Hippocampal formation (tissue), 2 donors: ENCODE results near the gene TMEM232.

Experiments
- DNase-seq, 2 donors: peaks; one replicate each; lab custom pipeline; 2025; lab: John Stamatoyannopoulos, UW

TMEM232 gene

DNA sequence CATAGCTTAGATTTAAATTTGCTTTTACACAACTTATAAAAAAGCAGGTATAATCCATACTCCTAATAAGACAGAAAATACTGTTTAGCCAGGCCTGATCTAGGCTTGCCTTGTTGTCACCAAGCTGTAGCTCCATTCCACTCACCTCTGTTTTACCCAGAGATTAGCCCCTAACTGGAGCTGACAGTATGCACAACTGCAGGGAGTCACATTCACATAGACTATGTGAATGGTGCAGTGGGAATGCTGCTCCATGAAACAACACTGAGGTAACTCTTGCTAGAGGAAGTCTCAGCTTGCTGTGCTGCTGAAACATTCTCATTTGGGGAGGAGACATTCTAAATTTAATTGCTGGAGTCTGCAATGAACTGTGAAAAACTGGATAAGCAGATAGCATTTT lies 209.1 kb downstream of the TMEM232 start:
- no peak for DNase-seq

DNA sequence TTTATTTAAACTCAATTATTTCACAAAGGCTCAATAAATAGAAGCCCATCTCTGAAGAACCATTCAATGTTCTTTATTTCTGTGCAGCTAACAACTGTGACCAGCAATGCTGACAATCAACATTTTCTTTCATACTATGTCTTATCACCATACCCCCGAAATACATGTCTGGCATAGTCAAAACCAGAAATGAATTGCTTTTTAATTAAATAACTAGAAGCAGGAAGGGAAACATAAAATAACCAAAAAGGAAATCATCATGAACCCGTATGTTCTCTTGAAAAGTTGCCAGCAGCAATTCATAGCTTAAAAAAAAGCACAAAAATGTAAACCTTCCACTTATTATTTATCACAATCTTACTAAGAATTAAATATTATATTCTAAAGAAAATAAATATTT lies 212.4 kb downstream of the TMEM232 start:
- DNase-seq: no peak

DNA sequence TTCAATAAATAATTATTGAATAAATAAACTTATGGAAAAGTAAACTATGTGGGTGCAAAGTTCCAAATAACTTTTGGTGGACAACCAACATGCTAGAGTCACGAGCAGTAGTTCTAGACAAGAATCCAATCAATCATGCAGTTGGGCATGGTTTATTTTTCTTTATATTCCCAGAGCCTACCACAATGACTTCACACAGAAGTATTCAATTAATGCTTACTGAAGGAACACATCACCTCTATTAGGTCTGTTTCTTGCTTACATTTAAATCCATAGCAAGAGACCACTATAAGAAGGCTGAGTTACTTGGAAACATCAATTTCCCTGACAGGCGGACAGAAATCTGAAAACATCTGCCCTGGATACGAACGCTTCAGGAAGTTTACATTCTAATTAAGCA lies 214.2 kb downstream of the TMEM232 start:
- DNase-seq: no peak

DNA sequence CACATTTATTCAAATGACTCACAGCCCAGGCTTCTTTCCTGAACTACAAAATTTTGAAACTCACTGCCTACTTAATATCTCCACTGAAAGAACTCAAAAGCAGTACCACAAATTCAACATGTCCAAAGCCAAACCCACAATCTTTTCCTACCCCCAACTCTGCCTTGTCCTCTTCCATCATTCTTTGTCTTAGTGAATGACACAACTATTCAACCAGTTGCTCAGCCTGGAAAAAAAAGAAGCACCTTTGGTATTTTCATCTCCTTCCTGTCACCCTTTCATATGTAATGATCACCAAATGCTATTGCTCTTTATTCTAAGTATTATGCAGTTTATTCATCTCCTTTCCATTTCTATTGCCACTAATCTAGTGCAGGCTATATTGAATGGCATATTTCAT lies 216.3 kb downstream of the TMEM232 start:
- DNase-seq: no peak

DNA sequence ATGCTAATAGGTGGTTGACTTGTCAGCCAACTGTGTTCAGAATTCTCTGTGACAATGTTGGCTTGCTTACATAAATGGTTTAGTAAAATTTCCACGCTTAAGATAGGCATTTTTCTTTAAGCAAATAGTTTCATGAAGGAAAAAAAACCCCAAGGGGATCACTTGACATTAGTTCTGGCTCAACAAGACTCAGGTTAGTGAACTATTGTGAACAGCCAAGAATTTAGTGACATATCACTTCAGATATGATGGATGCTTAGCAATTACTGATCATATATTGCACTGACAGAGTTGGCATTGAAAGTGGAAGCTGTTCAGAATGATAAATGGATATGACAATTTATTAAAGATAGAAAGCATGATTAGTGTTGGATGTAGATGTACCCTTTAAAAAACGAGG lies 218.5 kb downstream of the TMEM232 start:
- no peak for DNase-seq

DNA sequence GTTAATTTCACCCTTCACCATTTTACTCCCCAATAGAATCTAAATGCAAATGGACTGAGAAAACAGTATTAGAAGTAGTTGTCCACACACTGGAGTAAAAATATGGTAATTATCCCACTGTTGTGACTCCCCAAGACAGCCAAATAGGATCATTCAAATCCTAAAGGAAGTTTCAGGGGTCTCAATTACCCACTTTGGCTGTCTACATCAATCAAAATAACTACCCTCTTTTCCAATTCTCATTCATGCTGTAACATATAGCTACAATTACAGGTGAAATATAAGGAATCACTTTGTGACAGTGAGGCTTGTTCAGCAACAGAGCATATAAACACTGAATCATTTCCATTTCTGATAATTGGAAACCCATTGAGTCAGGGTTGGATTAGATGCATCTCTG lies 220.1 kb downstream of the TMEM232 start:
- no peak for DNase-seq

DNA sequence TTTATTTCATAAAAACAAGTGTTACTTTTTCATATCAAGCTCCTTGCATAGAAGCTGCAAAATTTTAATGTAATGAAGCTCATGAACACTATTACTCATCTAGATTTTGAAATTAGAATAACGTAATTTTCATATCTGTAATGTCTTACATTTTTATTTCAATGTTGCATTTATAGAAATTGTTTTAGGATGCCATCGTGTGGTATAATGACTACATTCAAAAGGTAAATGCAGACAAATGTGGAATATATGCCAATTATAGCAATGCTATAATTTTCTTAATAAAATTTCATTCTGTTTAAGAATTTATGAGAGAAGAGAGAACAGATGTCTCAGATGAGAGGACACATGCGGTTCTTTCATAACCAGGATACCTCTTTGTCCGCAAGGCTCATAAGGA lies 230.2 kb downstream of the TMEM232 start:
- no peak for DNase-seq

DNA sequence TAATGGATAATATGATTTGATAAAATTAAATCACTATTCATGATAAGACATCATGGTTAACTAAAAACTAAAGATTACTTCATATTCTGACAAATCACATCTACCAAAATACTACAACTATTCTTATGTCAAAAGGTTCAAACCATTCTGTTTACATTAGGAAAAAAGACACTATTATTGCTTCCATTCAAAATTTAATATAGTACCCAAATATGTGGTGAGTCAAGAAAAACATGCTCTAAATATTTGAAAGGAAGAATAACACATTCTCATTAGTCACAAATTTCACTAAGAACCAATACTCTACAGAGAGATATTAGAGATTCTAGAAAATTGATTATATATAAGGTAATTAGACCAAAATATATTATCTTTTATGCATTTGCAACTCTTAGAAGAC lies 234.0 kb downstream of the TMEM232 start:
- no peak for DNase-seq

DNA sequence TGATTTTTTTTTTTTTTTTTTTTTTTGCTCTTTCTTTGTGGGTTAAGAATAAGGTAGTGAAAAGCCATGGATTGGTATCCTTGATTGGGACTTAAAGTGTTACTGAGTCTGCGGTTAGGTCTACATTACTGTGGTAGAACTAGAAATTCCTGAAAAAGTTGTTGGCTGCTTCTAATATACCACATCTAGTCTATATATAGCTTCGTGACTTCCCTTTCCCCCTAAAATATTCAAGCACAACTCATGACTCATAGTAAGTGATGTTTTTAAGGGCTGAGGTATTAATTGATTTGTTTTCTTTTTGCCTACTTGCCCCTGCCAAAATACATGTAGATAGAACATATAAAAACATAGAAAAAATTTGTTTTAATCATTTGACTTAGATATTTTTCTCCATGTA lies 247.6 kb downstream of the TMEM232 start:
- no peak for DNase-seq

DNA sequence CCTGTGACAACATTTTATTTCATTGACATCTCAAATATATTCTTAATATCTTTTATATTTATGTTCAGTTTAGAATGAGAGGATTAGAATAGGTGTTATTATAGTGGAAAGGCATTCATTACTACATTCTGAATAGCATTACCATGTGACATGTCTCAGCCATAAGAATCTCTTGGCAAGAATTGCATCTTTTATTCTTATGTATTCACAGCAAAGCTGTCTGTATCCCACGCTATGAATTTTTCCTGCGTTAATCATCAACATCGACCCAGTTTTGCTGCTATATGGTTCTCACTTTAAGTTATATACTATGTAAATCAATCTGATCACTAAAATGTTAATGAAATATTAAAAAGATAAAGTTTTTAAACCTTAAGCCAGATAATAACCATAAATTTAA lies 248.6 kb downstream of the TMEM232 start:
- DNase-seq: no peak

DNA sequence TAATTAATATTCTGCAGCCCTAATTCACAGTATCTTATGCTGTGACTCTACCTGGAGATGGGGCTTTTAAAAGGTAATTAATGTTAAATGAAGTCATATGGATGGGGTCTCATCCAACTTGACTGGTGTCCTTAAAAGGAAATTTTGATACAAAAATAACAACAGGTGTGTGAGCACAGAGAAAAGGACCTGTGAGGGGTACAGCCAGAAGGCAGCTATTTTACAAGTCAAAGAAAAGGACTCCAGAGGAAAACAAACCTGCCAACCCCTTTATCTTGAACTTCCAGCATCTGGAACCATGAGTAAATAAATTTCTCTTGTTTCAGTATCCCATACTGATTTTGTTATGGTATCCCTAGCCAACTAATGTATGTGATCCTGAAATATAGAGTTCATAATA lies 250.3 kb downstream of the TMEM232 start:
- no peak for DNase-seq

DNA sequence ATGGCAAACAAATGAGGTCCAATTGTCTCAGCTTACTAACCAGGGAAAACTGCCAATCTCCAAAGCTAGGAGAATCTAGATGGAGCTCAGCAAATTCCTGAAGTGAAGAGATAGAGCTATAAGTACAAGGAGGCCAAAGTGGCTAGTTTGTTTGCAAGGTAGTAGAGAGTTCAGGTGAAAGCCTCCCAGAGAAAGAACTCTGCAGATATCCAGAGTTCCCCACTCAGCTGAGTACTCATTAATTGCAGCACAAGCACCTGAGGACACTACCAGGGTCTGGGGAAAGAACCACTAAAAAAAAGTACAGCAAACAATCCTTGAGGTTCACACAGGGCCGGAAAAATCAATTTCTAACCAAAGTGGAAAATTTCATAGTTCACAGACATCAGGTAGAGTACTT lies 250.9 kb downstream of the TMEM232 start:
- no peak for DNase-seq

DNA sequence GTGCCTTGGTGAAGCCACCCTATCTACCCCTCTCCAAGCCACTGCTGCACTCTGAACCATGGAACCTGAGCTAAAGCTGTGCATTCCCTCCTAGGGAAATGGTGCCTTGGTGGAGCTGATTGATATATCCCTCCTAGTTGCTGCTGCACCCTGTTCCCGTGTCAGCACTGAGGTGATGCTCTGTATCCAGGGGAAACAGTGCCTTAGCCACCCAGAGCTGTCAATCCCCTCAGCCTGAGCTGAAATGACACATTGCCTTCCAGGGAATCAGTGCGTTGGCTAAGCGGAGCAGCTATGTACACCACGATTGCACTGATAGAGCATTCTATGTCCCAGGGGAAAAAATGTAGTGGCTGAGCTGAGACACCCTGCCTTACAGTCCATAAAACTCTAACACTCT lies 257.0 kb downstream of the TMEM232 start:
- no peak for DNase-seq

DNA sequence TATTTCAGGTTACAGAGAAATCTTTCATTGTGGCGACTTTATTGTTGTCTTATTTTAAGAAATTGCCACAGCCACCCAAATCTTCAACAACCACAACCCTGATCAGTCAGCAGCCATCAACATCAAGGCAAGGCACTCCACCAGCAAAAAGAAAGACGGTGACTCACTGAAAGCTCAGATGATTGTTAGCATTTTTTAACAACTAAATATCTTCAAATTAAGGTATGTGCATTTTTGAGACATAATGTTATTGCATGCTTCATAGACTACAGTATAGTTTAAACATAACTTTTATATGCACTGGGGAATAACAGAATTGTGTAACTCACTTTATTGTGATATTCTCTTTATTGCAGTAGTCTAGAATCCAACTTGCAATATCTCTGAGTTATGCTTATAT lies 263.4 kb downstream of the TMEM232 start:
- DNase-seq: no peak

DNA sequence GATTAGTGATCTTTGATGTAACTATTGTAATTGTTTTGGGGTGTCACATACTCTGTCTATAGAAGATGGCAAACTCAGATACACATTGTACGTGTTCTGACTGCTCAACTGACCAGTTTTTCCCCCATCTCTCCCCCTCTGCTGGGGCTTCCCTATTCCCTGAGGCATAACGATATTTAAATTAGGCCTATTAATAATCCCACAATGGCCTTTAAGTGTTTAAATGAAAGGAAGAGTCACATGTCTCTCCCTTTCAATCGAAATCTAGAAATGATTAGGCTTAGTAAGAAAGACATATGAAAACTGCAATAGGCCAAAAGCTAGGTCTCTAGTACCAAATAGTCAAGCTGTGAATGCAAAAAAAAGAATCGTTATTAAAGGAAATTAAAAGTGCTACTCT lies 265.6 kb downstream of the TMEM232 start:
- DNase-seq: no peak

DNA sequence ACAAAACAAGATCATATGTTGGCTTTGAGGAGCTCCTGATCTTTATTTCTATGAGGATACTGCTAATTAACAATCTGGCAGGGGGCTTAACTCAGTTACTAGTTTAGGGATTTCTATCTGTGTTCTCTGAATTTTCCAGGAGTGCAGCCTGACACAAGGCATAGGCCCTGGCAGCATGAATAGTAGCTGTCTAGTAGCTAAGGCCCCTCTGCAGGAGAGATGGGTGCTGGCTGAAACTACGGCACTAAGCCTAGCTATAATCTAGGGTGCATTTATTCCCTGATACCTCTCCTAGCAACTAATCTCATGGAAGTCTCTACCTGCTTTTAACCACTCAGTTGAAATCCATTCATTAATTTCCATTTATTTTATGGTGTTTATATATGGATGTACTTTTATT lies 268.2 kb downstream of the TMEM232 start:
- no peak for DNase-seq

DNA sequence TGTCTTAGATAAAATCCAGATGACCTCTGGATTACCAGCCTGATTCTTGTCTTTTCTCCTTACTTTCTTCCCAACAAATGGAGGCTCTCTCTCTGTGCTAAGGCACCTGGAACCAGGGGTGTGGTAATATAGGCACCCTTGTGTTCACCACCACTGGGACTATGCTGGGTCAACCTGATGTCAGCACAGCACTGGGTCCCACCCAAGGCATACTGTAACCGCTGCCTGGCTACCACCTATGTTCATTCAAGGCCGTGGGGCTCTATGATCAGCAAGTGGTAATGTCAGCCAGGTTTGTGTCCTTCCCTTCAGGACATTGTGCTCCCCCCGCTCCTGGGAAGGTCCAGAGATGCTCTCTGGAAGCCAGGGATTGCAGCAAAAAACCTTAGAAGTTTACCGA lies 283.6 kb downstream of the TMEM232 start:
- DNase-seq: no peak

DNA sequence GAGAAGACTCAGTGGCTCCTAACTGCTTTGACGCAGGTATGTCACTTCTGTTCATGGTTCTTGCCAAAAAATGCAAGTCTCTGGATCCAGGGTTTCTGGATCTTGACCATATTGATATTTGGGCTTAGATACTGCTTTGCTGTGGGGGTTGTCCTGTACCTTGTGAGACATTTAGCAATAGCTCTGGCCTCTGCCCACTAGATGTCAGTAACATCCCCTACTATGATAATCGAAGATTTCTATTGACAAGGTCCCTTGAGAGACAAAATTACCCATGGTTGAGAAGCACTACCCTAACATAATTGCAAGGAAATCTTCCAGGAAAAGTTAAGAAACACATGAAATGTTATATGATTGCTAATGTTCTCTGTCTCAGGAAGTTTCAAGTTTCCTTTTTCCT lies 285.4 kb downstream of the TMEM232 start:
- no peak for DNase-seq

DNA sequence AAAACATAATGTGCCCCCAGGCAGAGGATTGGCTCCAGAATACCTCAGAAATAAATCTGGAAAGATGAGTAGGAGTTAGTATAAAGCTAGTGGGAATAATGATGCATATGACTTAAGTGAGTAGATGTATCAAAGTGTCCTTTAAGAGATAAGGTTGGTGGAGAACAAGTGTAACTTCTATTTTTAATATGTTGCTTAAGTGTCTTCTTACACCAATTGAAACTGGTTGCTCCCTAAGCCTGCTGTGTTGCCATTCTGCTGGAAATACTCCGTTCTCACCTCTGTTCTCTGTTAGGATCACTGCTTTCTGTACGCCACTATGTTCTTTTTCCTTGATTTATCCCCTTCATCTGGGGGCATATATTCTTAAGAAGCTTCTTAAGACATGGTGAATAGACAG lies 286.4 kb downstream of the TMEM232 start:
- no peak for DNase-seq

DNA sequence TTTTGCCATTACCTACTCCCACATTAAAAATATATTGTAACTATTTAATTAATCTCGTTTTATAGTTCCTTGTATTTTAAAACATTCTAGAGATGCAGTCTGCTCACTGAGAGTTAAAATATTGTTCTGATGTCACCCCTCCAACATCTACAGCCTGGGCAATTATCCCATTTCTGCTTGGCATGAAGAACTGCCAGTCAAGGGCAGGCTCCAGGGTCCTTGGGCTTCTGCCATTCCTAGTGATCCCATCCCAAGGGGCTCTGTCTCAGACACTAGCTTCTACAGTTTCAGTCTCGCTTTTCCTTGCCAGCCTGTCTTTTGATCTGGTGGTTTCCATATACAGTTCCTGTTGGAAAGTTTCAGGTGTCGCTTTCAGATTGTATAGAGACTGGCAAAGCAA lies 287.2 kb downstream of the TMEM232 start:
- DNase-seq: no peak

DNA sequence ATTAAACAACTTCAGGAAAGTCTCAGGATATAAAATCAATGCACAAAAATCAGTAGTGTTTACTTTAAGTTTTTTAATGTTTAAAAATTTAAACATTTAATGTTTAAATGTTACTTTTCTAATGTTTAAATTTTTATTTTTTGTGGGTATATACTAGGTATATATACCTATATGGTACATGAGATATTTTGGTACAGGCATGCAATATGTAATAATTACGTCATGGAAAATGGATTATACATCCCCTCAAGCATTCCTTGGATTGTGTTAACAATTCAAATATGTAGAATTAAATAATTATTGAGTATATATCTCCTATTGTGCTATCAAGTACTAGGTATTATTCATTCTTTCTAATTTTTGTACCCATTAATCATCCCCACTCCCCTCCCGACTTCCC lies 291.3 kb downstream of the TMEM232 start:
- DNase-seq: no peak

DNA sequence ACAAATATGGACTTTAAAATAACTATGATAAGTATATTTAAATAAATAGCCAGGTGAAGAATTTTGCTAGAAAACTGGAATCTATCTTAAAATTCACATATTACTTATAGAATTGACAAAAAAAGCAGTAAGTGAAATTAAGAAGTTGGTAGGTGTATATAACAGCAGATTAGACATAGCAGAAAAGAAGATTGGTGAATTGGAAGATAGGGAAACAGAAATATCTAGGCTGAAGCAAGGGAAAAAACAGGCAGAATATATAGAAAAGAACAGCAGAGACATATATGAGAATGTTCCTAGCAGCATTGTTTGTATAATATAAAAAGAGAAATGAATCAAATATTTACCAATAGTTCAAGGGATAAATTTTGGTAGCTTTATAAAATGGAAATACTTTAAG lies 294.9 kb downstream of the TMEM232 start:
- DNase-seq: no peak

DNA sequence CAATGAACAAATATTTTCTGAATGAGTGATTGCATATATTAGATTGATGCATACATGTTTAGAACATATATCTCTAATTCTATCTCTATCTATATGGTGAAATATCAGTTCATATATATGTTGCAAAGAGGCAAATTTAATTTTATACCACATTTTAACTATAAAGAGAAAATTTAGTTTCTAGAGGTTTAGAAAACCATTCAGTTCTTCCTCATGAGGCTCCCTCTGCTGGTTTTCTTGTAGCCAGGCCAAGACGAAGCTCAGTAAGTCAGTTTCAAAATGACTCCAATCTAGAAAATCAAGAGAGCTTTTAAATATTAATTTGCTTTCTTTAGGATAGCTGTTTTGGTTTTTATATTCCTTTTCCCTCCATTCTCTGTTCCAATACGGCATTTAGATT lies 312.1 kb downstream of the TMEM232 start:
- no peak for DNase-seq

DNA sequence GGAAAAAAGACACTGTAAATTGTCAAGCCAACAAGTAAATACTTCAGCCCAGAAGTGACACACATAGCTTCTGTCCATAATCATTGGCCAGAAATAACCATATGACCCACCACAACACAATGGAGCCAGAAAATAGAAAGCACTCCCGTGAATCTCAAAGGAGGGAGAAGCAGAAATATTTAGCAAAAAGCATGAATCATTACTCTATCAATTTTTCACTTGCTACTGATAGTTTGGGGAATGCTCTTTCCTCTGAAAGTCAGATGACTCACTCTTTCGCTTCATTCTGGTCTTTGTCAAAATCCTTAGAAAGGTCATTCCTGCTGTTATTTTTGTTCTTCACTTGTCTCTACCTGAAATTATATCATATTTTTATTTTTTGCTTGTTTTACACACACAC lies 312.6 kb downstream of the TMEM232 start:
- no peak for DNase-seq

DNA sequence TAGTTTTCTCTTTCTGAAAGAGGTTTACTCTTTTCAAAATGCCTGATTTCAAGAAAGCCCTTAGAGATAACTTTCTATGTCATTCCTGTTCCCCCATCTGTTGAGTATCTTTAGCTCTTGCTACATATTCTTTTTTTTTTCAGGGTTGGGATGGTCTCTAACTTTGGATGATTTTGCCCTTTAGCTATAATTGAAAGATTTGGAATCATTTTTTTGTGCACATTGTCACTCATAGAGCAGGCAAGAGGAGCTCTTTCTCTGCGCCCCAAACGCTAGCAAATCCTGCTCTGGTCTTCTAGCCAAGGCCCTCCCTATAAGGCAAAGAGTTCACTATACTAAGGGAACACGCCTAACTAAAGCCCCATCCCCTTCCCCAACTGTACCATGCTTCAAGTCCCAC lies 316.9 kb downstream of the TMEM232 start:
- no peak for DNase-seq
